H9 (cell line): Measurements from ENCODE around the gene ZNF354C. TPM values are rescaled to one million over a fixed set of nuclear protein-coding genes. Genes with fewer than 3 reads are reported as not detected.

Source experiments
- DNase-seq: peaks from one replicate; pipeline ENCODE4 v3.0.0-alpha.2; 2017
- H2AFZ ChIP-seq: one replicate; pipeline ENCODE4 v1.6.1; 2013; ENCODE audit warnings: mild to moderate bottlenecking, low read length, control low read depth, moderate library complexity
- H2AK5ac ChIP-seq: 2 replicates; pipeline ENCODE4 v1.6.1; 2013; ENCODE audit warnings: low read length, control low read depth, mixed read lengths; ENCODE audit not compliant: insufficient read length
- H2BK120ac ChIP-seq: one replicate; pipeline ENCODE4 v1.6.1; 2013; ENCODE audit warnings: low read depth, mild to moderate bottlenecking, low read length, control low read depth, inconsistent platforms; ENCODE audit not compliant: poor library complexity, severe bottlenecking
- H2BK12ac ChIP-seq: 2 replicates; pipeline ENCODE4 v1.6.1; 2013; ENCODE audit warnings: low read length, control low read depth, mixed read lengths, low read depth; ENCODE audit not compliant: insufficient read length
- H2BK15ac ChIP-seq: 2 replicates; pipeline ENCODE4 v1.6.1; 2013; ENCODE audit warnings: low read depth, low read length, control low read depth
- H2BK20ac ChIP-seq: one replicate; pipeline ENCODE4 v1.6.1; 2013; ENCODE audit warnings: low read depth, mild to moderate bottlenecking, low read length, control low read depth, inconsistent platforms; ENCODE audit not compliant: poor library complexity, severe bottlenecking
- H2BK5ac ChIP-seq: 2 replicates; pipeline ENCODE4 v1.6.1; 2013; ENCODE audit warnings: low read length, control low read depth, mixed read lengths; ENCODE audit not compliant: insufficient read length
- H3K14ac ChIP-seq: 2 replicates; pipeline ENCODE4 v1.6.1; 2013; ENCODE audit warnings: low read length, control low read depth; ENCODE audit not compliant: insufficient read depth
- H3K18ac ChIP-seq: 2 replicates; pipeline ENCODE4 v1.6.1; 2013; ENCODE audit warnings: low read depth, mild to moderate bottlenecking, mixed read lengths, low read length, control low read depth; ENCODE audit not compliant: insufficient read length
- H3K23ac ChIP-seq: 2 replicates; pipeline ENCODE4 v1.6.1; 2013; ENCODE audit warnings: low read length, control low read depth, mixed read lengths, low read depth; ENCODE audit not compliant: insufficient read length
- H3K23me2 ChIP-seq: 2 replicates; pipeline ENCODE4 v1.6.1; 2013; ENCODE audit warnings: low read depth, mild to moderate bottlenecking, mixed read lengths, low read length, control low read depth; ENCODE audit not compliant: insufficient read length, poor library complexity, severe bottlenecking
- H3K27ac ChIP-seq: 2 replicates; pipeline ENCODE4 v1.5.1; 2013; ENCODE audit warnings: low read length, control low read depth, mixed read lengths, low read depth; ENCODE audit not compliant: insufficient read length
- H3K27me3 ChIP-seq: 2 replicates; pipeline ENCODE4 v1.6.1; 2013; ENCODE audit warnings: low read length, control low read depth, inconsistent platforms; ENCODE audit not compliant: insufficient read depth
- H3K4ac ChIP-seq: 2 replicates; pipeline ENCODE4 v1.6.1; 2013; ENCODE audit warnings: low read depth, mild to moderate bottlenecking, control low read depth, inconsistent platforms, low read length, moderate library complexity
- H3K4me1 ChIP-seq: 2 replicates; pipeline ENCODE4 v1.6.1; 2013; ENCODE audit warnings: low read length, control low read depth, inconsistent platforms; ENCODE audit not compliant: insufficient read depth
- H3K4me2 ChIP-seq: 2 replicates; pipeline ENCODE4 v1.6.1; 2013; ENCODE audit warnings: low read length, control low read depth, mixed read lengths; ENCODE audit not compliant: insufficient read length, insufficient read depth
- H3K56ac ChIP-seq: 2 replicates; pipeline ENCODE4 v1.6.1; 2013; ENCODE audit warnings: low read depth, mild to moderate bottlenecking, mixed read lengths, low read length, control low read depth; ENCODE audit not compliant: insufficient read length
- H3K79me1 ChIP-seq: 2 replicates; pipeline ENCODE4 v1.6.1; 2013; ENCODE audit warnings: low read depth, mild to moderate bottlenecking, moderate library complexity, low read length, control low read depth, inconsistent platforms; ENCODE audit not compliant: insufficient read depth, poor library complexity, severe bottlenecking
- H3K79me2 ChIP-seq: 2 replicates; pipeline ENCODE4 v1.6.1; 2013; ENCODE audit warnings: low read length, control low read depth, inconsistent platforms; ENCODE audit not compliant: insufficient read depth
- H3K9ac ChIP-seq: 2 replicates; pipeline ENCODE4 v1.6.1; 2013; ENCODE audit warnings: low read length, control low read depth, mixed read lengths; ENCODE audit not compliant: insufficient read length; ENCODE audit errors: extremely low read depth
- H3K9me3 ChIP-seq: one replicate; pipeline ENCODE4 v1.6.1; 2013; ENCODE audit warnings: low read depth, low read length, inconsistent platforms; ENCODE audit not compliant: control insufficient read depth
- H3T11ph ChIP-seq: one replicate; pipeline ENCODE4 v1.6.1; 2013; ENCODE audit warnings: mild to moderate bottlenecking, low read length, control low read depth, inconsistent platforms
- H4K20me1 ChIP-seq: one replicate; pipeline ENCODE4 v1.6.1; 2013; ENCODE audit not compliant: control insufficient read depth, insufficient read length, insufficient read depth
- H4K5ac ChIP-seq: 2 replicates; pipeline ENCODE4 v1.6.1; 2013; ENCODE audit warnings: low read depth, mild to moderate bottlenecking, mixed read lengths, low read length, control low read depth; ENCODE audit not compliant: insufficient read length
- H4K8ac ChIP-seq: replicated peaks from 2 replicates; pipeline ENCODE4 v1.6.1; 2013; ENCODE audit warnings: low read length, control low read depth, mixed read lengths, low read depth; ENCODE audit not compliant: insufficient read length
- H4K91ac ChIP-seq: 2 replicates; pipeline ENCODE4 v1.6.1; 2013; ENCODE audit warnings: low read depth, mild to moderate bottlenecking, moderate library complexity, mixed read lengths, low read length, control low read depth; ENCODE audit not compliant: insufficient read length
- H3K27ac Mint-ChIP-seq, 3 experiments: 2 replicates in 2 of 3; 3 replicates in 1 of 3; pipeline ENCODE4 v1.8.0; 2020 to 2021; ENCODE audit warnings: mixed read lengths in 3 of 3, mild to moderate bottlenecking in 1 of 3, moderate library complexity in 1 of 3
- H3K27me3 Mint-ChIP-seq: 2 replicates; pipeline ENCODE4 v1.8.0; 2021; ENCODE audit warnings: low read depth, mild to moderate bottlenecking, moderate library complexity, mixed read lengths
- H3K36me3 Mint-ChIP-seq, 3 experiments: 2 replicates in 2 of 3; 3 replicates in 1 of 3; pipeline ENCODE4 v1.8.0; 2020 to 2021; ENCODE audit warnings: low read depth in 3 of 3, mixed read lengths in 3 of 3; ENCODE audit not compliant: insufficient read depth in 1 of 3
- H3K4me1 Mint-ChIP-seq, 2 experiments: 2 replicates each; pipeline ENCODE4 v1.8.0; 2020; ENCODE audit warnings: mixed read lengths in 2 of 2
- H3K4me3 Mint-ChIP-seq, 2 experiments: 2 replicates in 1 of 2; 3 replicates in 1 of 2; pipeline ENCODE4 v1.8.0; 2020 to 2021; ENCODE audit warnings: mild to moderate bottlenecking in 2 of 2, mixed read lengths in 2 of 2, moderate library complexity in 1 of 2
- H3K9me3 Mint-ChIP-seq, 2 experiments: 2 replicates in 1 of 2; 3 replicates in 1 of 2; pipeline ENCODE4 v1.8.0; 2020; ENCODE audit warnings: mild to moderate bottlenecking in 2 of 2, mixed read lengths in 2 of 2, moderate library complexity in 1 of 2
- CTCF ChIP-seq: fragments of 200-600 bp; sonication (generic); conservative IDR thresholded peaks from 3 replicates; pipeline ENCODE4 v1.8.0; 2021; ENCODE audit warnings: antibody characterized with exemption, mild to moderate bottlenecking
- WGBS: extraction: QIAGEN DNeasy Blood & Tissue Kit; methylation state at CpG from one replicate; pipeline ENCODE4 v1.1.7; 2013; ENCODE audit warnings: missing lambda C conversion rate, low lambda C conversion rate, mixed read lengths; ENCODE audit not compliant: insufficient read length; ENCODE audit errors: extremely low coverage; 5-methylcytosine and 5-hydroxymethylcytosine counted together
- total RNA-seq: library from RNA; stranded (reverse); gene quantifications from 2 replicates; pipeline ENCODE4 v1.2.1, GENCODE V29; 2021

Gene ZNF354C
- total RNA-seq, 1 experiment from 2014 or later, result 5.4 TPM

- no peak overlapping the region for H2BK15ac ChIP-seq
- no peak overlapping the region for H3K4me2 ChIP-seq
- no peak overlapping the region for H3K56ac ChIP-seq
- no peak overlapping the region for H3T11ph ChIP-seq
- no peak overlapping the region for H2BK12ac ChIP-seq
- TF ChIP-seq CTCF, result no peak
- H2BK120ac ChIP-seq, result no peak overlapping the region
- Mint-ChIP-seq H3K27ac (no peak overlapping the region; a peak in 1 of 7 replicates), H3K4me1 (no peaks in the 10 kb centered on the region), H3K9me3 (peaks cover 23 to 79% of the 10 kb centered on the region in 2 experiments), H3K36me3 (peaks cover 0 to 14% (median 2%) of the 10 kb centered on the region in 3 experiments; a peak in 6 of 7 replicates), H3K4me3 (no peak overlapping the region), H3K27me3 (no peaks in the 10 kb centered on the region)
- H4K8ac ChIP-seq, result no peak overlapping the region
- H3K4ac ChIP-seq, result no peak overlapping the region
- no peak overlapping the region for H3K18ac ChIP-seq
- no peak for DNase-seq
- no peaks in the 10 kb centered on the region for H3K4me1 ChIP-seq
- H2BK5ac ChIP-seq, result no peak overlapping the region
- no peak overlapping the region for H3K14ac ChIP-seq
- H4K91ac ChIP-seq, result no peak overlapping the region
- no peak overlapping the region for H3K9ac ChIP-seq
- WGBS, result no CpG with 5 or more reads among the region's 21 CpGs
- H3K27ac ChIP-seq, result no peak overlapping the region
- no peak overlapping the region for H3K23ac ChIP-seq
- no peak overlapping the region for H4K5ac ChIP-seq
- no peaks in the 10 kb centered on the region for H4K20me1 ChIP-seq
- no peaks in the 10 kb centered on the region for H3K79me1 ChIP-seq
- no peak overlapping the region for H2AFZ ChIP-seq
- no peak overlapping the region for H2BK20ac ChIP-seq
- no peaks in the 10 kb centered on the region for H3K27me3 ChIP-seq
- no peaks in the 10 kb centered on the region for H3K79me2 ChIP-seq
- H2AK5ac ChIP-seq, result no peak overlapping the region
- no peaks in the 10 kb centered on the region for H3K9me3 ChIP-seq
- no peaks in the 10 kb centered on the region for H3K23me2 ChIP-seq
Measured at GRCh38 chr5:179124273-179124852, 64.2 kb downstream of the ZNF354C start.
